Fibroblast of villous mesenchyme (primary cell): ENCODE data around the gene CNTNAP2. TPM values are rescaled to one million over a fixed set of nuclear protein-coding genes. Genes with fewer than 3 reads are reported as not detected.

Experiments used
- DNase-seq: peaks from one replicate; pipeline ENCODE4 v3.0.0-alpha.2; 2010; ENCODE audit warnings: low read depth
- H3K4me3 ChIP-seq: 2 replicates; pipeline ENCODE4 v1.5.1; 2011; ENCODE audit warnings: low read depth, mild to moderate bottlenecking, low read length
- total RNA-seq: library from RNA; depleted of rRNA; stranded (reverse); fragments of >200 nt; gene quantifications from 2 replicates; pipeline ENCODE4 v1.2.3, GENCODE V29; 2012
- TF ChIP-seq, protein P1 (sequence below): IDR thresholded peaks from 2 replicates; pipeline ENCODE4 v1.5.1; 2012; ENCODE audit warnings: low read depth, mild to moderate bottlenecking, low read length; ENCODE audit not compliant: insufficient read depth

CNTNAP2 gene
- total RNA-seq, 1 donor: not detected

DNA sequence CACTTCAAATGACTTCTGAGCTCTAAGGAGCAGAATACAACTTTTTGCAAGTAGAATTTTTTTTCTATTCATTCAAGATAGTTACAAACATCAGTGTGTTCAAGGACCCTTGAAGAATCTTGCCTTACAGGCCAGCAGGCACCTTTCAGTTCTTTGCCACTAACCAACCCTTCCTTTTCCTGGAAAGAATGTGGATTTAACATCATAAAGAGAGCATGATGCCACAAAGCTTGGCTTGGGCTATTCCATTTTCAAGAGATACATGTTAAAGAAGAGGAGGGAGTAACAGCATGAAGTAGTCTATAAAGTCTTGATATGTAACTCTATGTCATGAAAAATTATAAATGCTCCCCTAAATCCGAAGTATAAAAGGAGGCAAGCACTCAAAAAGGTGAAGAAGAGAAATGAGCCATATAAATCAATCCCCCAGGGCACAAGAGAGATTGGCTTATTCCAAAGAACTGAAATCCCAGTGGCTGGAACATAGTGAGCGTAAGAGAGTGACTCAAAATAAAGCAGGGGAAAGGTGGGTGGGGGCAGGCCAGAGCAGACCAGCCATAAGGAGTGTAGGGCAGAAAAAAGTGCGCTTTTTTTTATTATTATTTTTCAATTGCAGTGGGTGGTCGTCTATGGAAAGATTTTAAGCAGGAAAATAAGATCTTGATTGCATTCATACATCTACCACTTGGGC, 1448.3 kb downstream of the CNTNAP2 start:
- DNase-seq: no peak
- TF ChIP-seq, protein P1, sequence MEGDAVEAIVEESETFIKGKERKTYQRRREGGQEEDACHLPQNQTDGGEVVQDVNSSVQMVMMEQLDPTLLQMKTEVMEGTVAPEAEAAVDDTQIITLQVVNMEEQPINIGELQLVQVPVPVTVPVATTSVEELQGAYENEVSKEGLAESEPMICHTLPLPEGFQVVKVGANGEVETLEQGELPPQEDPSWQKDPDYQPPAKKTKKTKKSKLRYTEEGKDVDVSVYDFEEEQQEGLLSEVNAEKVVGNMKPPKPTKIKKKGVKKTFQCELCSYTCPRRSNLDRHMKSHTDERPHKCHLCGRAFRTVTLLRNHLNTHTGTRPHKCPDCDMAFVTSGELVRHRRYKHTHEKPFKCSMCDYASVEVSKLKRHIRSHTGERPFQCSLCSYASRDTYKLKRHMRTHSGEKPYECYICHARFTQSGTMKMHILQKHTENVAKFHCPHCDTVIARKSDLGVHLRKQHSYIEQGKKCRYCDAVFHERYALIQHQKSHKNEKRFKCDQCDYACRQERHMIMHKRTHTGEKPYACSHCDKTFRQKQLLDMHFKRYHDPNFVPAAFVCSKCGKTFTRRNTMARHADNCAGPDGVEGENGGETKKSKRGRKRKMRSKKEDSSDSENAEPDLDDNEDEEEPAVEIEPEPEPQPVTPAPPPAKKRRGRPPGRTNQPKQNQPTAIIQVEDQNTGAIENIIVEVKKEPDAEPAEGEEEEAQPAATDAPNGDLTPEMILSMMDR: no peak
- no peak overlapping the region for H3K4me3 ChIP-seq

DNA sequence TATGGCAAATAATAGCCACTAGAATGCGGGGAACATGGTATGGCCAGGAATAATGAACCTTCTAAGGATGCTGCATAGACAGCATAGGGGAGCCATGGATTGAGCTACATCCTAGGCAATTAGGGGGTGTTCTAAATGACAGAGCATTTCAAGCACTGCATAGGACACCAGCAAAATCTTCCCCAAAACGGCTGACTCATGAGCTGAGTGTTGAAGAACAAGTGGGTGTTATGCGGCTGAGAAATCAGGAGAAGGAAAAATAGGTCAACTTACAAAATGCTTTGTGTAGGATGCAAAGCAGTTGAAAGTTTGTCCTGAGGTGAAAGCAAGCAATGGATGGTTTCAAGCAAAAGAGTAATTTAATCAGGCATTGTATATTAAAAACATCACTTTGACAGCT, 1450.4 kb downstream of the CNTNAP2 start:
- H3K4me3 ChIP-seq: no peak overlapping the region
- TF ChIP-seq, protein P1: no peak
- DNase-seq: no peak

DNA sequence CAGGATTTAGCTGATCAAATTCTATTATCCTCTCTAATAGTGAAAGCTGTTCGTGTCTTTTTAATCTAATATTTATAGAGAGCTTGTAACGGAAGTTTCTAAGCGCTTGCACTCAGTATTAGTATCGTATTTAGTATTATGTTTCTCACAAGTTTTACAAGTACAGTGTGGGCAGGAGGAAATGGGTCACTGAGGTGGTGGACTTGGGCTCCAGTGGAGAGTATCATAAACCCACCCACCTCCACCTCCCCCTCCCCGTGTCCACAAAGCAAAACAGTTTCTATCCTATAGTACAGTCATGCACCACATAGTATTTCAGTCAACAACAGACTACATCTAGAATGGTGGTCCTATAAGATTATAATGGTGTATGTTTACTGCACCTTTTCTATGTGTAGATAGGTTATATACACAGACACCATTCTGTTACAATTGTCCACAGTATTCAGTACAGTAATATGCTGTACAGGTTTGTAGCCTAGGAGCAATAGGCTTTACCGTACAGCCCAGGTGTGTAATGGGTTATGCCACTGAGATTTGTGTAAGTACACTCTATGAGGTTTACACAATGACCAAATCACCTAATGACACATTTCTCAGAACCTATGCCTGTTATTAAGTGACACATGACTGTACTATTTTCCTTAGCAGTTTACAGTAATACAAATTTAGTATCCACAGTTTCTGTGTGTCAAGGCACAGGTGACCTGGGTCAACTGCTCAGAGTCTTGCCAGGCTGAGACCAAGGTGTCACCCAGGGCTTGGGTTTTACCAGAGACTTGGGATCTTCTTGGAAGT, 1452.7 kb downstream of the CNTNAP2 start:
- TF ChIP-seq, protein P1: no peak
- H3K4me3 ChIP-seq: no peak overlapping the region
- DNase-seq: no peak

DNA sequence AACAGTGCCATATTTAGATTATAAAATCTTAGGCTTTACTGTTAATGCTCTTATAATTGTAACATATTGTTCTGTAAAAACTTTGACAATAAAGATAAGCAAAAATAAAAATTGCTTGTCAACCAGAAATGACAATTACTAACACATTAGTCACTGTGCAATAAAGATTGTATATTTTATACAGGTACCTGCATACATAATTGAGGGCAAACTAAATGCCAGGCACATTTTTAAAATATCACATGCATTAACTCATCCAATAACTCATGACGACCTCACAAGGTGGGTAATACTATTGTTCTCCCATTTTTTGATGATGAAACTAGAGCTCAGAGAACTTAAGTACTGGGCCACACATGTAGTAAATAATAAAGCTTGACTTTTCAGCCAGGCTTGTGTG, 1453.8 kb downstream of the CNTNAP2 start:
- TF ChIP-seq, protein P1: no peak
- H3K4me3 ChIP-seq: no peak overlapping the region
- no peak for DNase-seq

DNA sequence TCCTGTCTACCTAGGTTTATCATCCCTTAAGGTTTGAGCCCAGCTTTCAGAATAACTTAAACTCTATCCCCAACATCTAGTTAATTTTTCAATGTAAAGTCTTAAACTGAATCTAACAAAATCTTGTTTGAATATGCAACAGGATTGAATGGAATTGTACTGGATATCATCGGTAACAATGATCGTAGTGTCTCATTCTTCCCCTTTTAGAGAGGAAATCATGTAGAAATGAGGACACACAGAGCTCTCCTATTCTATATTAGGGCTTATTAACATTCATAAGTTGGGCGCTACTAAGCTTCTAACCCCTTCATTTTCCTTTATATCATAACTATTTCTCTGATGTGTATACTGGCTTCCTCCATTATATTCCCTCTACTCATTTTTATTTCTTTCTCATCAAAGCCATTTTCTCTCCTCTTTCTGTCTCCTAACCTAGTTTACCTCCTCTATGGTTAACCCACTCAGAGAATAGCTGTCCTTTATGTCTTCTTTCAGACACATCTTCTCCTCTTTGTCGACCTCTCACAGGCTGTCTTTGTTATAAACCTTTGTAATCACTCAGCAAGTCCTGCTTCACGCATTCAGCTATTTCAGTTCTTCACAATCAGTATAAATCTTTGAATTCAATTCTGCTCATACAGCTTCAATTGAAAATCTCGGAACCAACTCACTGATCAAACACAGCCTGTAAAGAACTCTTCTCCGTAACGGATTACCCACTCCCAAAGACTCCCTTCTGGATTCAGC, 1455.0 kb downstream of the CNTNAP2 start:
- DNase-seq: no peak
- no peak overlapping the region for H3K4me3 ChIP-seq
- TF ChIP-seq, protein P1: no peak

DNA sequence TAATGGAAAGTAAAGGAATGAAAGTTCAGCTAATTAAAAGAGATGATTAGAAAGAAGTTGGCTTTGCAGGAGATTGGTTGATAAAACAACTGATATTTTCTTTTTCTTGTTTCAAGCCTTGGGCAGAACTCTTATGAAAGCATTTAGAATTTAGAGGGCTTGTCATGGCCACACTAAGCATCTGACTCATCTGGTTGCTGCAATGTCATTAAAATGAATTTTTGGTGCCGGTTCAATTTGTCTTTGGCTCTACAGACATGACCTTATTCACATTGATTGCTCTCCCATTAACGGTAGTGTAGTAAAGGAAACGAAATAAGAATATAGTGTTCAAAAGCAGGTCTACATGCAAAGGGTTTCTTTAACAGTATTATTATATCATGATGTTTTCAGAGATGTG, 1461.6 kb downstream of the CNTNAP2 start:
- no peak for DNase-seq
- TF ChIP-seq, protein P1: no peak
- H3K4me3 ChIP-seq: no peak overlapping the region
